GM12878 (cell line): ENCODE data around the gene NLRC5. TPM values are rescaled to one million over a fixed set of nuclear protein-coding genes. Genes with fewer than 3 reads are reported as not detected.

Experiments used
- ATAC-seq: fragments of 200-7000 bp; cut with Tn5 transposase; 3 replicates; pipeline ENCODE4 v1.9.1; 2020; ENCODE audit warnings: mild to moderate bottlenecking, moderate library complexity
- BruUV-seq: library from RNA; stranded (reverse); fragments of 400-500 nt; replicated peaks from 2 replicates; lab custom pipeline; 2021; lab: Mats Ljungman, UMichigan
- CTCF ChIA-PET: fragments of 300-600 bp; sonication (Branson Sonifier 250); formaldehyde crosslinking; extraction: SDS; loops from one replicate; lab custom pipeline; 2021; ENCODE audit warnings: inconsistent platforms; lab: Yijun Ruan, JAX
- POLR2A ChIA-PET: fragments of 350-600 bp; formaldehyde crosslinking; extraction: SDS; loops from one replicate; lab custom pipeline; 2021; ENCODE audit warnings: inconsistent platforms; lab: Charles Lee
- RAD21 ChIA-PET: fragments of 300-600 bp; sonication (Branson Sonifier 250); formaldehyde crosslinking; loops from one replicate; lab custom pipeline; 2023; ENCODE audit warnings: antibody characterized with exemption; ENCODE audit not compliant: unreplicated experiment; lab: Charles Lee
- SMC1A ChIA-PET: fragments of 300-600 bp; sonication (Branson Sonifier 250); formaldehyde crosslinking; loops from one replicate; lab custom pipeline; 2023; ENCODE audit not compliant: unreplicated experiment, uncharacterized antibody; lab: Charles Lee
- DNase-seq: peaks from one replicate; pipeline ENCODE4 v3.0.0-alpha.2; 2011; ENCODE audit warnings: low read depth, low spot score
- FAIRE-seq: peaks from 3 replicates; lab custom pipeline; 2011; peaks lifted over from hg19 to GRCh38; lab: Jason Lieb, UNC
- H2AFZ ChIP-seq: 2 replicates; pipeline ENCODE4 v1.6.0; 2011; ENCODE audit warnings: low read depth, low read length, control low read depth; ENCODE audit not compliant: control insufficient read depth
- H3K27ac ChIP-seq: 2 replicates; pipeline ENCODE4 v1.5.1; 2011; ENCODE audit warnings: control low read depth; ENCODE audit not compliant: control insufficient read depth, insufficient read depth
- H3K27me3 ChIP-seq, 2 experiments: replicated peaks in 1 of 2; 2 replicates each; pipeline versions ENCODE4 v1.6.0 to v1.6.1; 2011; ENCODE audit warnings: low read length in 1 of 2; ENCODE audit not compliant: control insufficient read depth in 2 of 2, insufficient read depth in 2 of 2
- H3K36me3 ChIP-seq, 2 experiments: 2 replicates each; pipeline ENCODE4 v1.5.1; 2011; ENCODE audit warnings: low read length in 1 of 2; ENCODE audit not compliant: control insufficient read depth in 2 of 2, insufficient read depth in 2 of 2
- H3K4me1 ChIP-seq: 2 replicates; pipeline ENCODE4 v1.6.1; 2011; ENCODE audit warnings: mild to moderate bottlenecking, low read length, moderate library complexity, mixed read lengths; ENCODE audit not compliant: control insufficient read depth, insufficient read depth
- H3K4me2 ChIP-seq: 2 replicates; pipeline ENCODE4 v1.6.0; 2011; ENCODE audit warnings: control low read depth; ENCODE audit not compliant: control insufficient read depth, insufficient read depth
- H3K4me3 ChIP-seq: fragments of 200-600 bp; sonication (generic); 2 replicates; pipeline ENCODE4 v1.5.1; 2016
- H3K79me2 ChIP-seq: 2 replicates; pipeline ENCODE4 v1.6.0; 2011; ENCODE audit warnings: low read length; ENCODE audit not compliant: control insufficient read depth, insufficient read depth
- H3K9ac ChIP-seq: 2 replicates; pipeline ENCODE4 v1.8.0; 2011; ENCODE audit warnings: low read length, control low read depth, mixed read lengths; ENCODE audit not compliant: control insufficient read depth, insufficient read depth
- H3K9me3 ChIP-seq: replicated peaks from 3 replicates; pipeline ENCODE4 v1.5.1; 2011; ENCODE audit warnings: mild to moderate bottlenecking, low read length; ENCODE audit not compliant: control insufficient read depth, insufficient read depth
- H4K20me1 ChIP-seq: 2 replicates; pipeline ENCODE4 v1.6.0; 2011; ENCODE audit not compliant: control insufficient read depth, insufficient read depth
- BACH1 ChIP-seq: fragments of 450-650 bp; IDR thresholded peaks from 2 replicates; pipeline ENCODE4 v1.6.1; 2017; ENCODE audit warnings: mild to moderate bottlenecking, borderline replicate concordance
- EP300 ChIP-seq, 2 experiments: fragments of 150-350 bp in 1 of 2; IDR thresholded peaks; 2 replicates each; pipeline ENCODE4 v1.6.1; 2011 to 2012; ENCODE audit warnings: low read depth in 2 of 2, low read length in 2 of 2, borderline replicate concordance in 1 of 2, improper control_type of control experiment in 1 of 2, inconsistent platforms in 1 of 2; ENCODE audit not compliant: control insufficient read depth in 1 of 2
- MYC ChIP-seq: IDR thresholded peaks from 2 replicates; pipeline ENCODE4 v1.6.1; 2011; ENCODE audit warnings: mild to moderate bottlenecking, low read length, moderate library complexity, inconsistent platforms; ENCODE audit not compliant: insufficient read depth, insufficient replicate concordance, insufficient read length, severe bottlenecking
- NFYB ChIP-seq: IDR thresholded peaks from 2 replicates; pipeline ENCODE4 v1.6.1; 2011; ENCODE audit warnings: low read depth, mild to moderate bottlenecking, low read length, improper control_type of control experiment, moderate library complexity; ENCODE audit not compliant: insufficient read depth
- POLR2AphosphoS5 ChIP-seq: IDR thresholded peaks from 2 replicates; pipeline ENCODE4 v1.6.1; 2011; ENCODE audit warnings: mild to moderate bottlenecking, low read length, inconsistent platforms
- RUNX3 ChIP-seq: IDR thresholded peaks from 2 replicates; pipeline ENCODE4 v1.6.1; 2012; ENCODE audit warnings: low read length, inconsistent platforms
- TCF12 ChIP-seq: IDR thresholded peaks from 2 replicates; pipeline ENCODE4 v1.6.1; 2011; ENCODE audit warnings: low read depth, mild to moderate bottlenecking, low read length
- ZNF217 ChIP-seq: fragments of 450-650 bp; IDR thresholded peaks from 2 replicates; pipeline ENCODE4 v1.6.1; 2017; ENCODE audit warnings: antibody characterized with exemption, mild to moderate bottlenecking
- WGBS: methylation state at CpG from one replicate; pipeline ENCODE4 v1.1.6; 2016; ENCODE audit warnings: low lambda C conversion rate; ENCODE audit not compliant: insufficient replicate concordance, insufficient coverage; ENCODE audit errors: missing lambda C conversion rate; 5-methylcytosine and 5-hydroxymethylcytosine counted together
- in situ Hi-C: fragments of 300-500 bp; cut with MboI; formaldehyde crosslinking; loops from 9 replicates; pipeline ENCODE4 v1.14.3; 2018; ENCODE audit warnings: mixed read lengths
- intact Hi-C: fragments of 100-400 bp; cut with micrococcal nuclease; formaldehyde crosslinking; loops from one replicate; pipeline ENCODE4 v1.14.2; 2022; ENCODE audit not compliant: unreplicated experiment
- polyA plus RNA-seq, 11 experiments: library from polyadenylated mRNA; depleted of rRNA in 4 of 11; unstranded in 6 of 11; stranded (reverse) in 5 of 11; fragments of >200 nt; fragmentation: Nextera tagmentation in 4 of 11; fragmentation: Illumina TruSeq in 1 of 11; extraction: Ambion mirVana in 4 of 11; extraction: Trizol in 1 of 11; gene quantifications; 1 replicate in 1 of 11; 2 replicates in 10 of 11; pipeline versions ENCODE4 v1.2.1 to v1.2.3, GENCODE V29; 2011 to 2016; ENCODE audit warnings: inconsistent platforms in 2 of 11, missing spikeins in 2 of 11, low read depth in 1 of 11
- total RNA-seq, 4 experiments: library from RNA; depleted of rRNA in 3 of 4; stranded (reverse); fragments of >200 nt in 3 of 4; fragmentation: Illumina TruSeq in 1 of 4; extraction: Trizol in 1 of 4; gene quantifications; 2 replicates each; pipeline versions ENCODE4 v1.2.1 to v1.2.3, GENCODE V29; 2013 to 2021
- TF ChIP-seq, protein P1 (sequence below): fragments of 450-650 bp; IDR thresholded peaks from 2 replicates; pipeline ENCODE4 v1.6.1; 2016; ENCODE audit warnings: mild to moderate bottlenecking

NLRC5 gene
- total and polyA plus RNA-seq, 10 of the 15 experiments (the other 5 are each of a cell fraction or from before 2014, with no cell fraction given), result 13.1 to 105 (median 57.3) TPM

DNA sequence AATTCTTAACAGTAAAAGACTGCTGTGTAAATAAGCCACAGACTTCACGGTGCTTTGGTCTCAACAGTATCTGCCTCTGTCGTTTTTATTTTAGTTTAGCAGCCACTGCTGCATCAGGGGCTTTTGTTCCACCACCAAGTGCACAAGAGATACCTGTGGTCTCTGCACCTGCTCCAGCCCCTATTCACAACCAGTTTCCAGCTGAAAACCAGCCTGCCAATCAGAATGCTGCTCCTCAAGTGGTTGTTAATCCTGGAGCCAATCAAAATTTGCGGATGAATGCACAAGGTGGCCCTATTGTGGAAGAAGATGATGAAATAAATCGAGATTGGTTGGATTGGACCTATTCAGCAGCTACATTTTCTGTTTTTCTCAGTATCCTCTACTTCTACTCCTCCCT is 49.6 kb upstream of the NLRC5 start:
- no TSS peak for BruUV-seq
- Histone ChIP-seq H3K4me2 (peak overlapping the region; percentile 25; the same call in 1 of the 2 replicates), H3K4me1 (peaks cover 67% of the 10 kb centered on the region), H3K9ac (no peak overlapping the region), H4K20me1 (no peaks in the 10 kb centered on the region; the same call in 1 of the 2 replicates), H3K27ac (0 out of 2 replicates have a peak overlapping the region, but pooled peaks have one; percentile 12), H3K27me3 (no peaks in the 10 kb centered on the region), H3K36me3 (peaks cover 13 to 51% of the 10 kb centered on the region in 2 experiments), H3K9me3 (no peaks in the 10 kb centered on the region), H3K4me3 (no peak overlapping the region), H3K79me2 (peaks cover 28% of the 10 kb centered on the region), H2AFZ (no peak overlapping the region)
- ChIA-PET RAD21 (interaction anchor here (0.7 to 3.3 kb wide), 6 partner anchors 9 to 71 kb away, joined by 3 to 20 read pairs (median 4); no protein-coding TSS in a partner anchor), POLR2A (interaction anchor here (2.4 to 21.1 kb wide), 3 partner anchors 10 to 24 kb away, joined by 15 to 306 read pairs (median 19); no protein-coding TSS in a partner anchor), CTCF (interaction anchor here (1.1 to 2.5 kb wide), 2 partner anchors 24 to 51 kb away, joined by 4 to 8 read pairs; no protein-coding TSS in a partner anchor), SMC1A (interaction anchor here (0.7 to 4.6 kb wide), 6 partner anchors 12 to 68 kb away, joined by 3 to 40 read pairs (median 5); no protein-coding TSS in a partner anchor)
- in situ Hi-C loops (no loop called here), intact Hi-C loops (loop anchor here (2.0 kb wide), 1 partner anchor 69 kb away; no protein-coding TSS in a partner anchor)
- DNase-seq (no peak), FAIRE-seq (no peak), ATAC-seq (0 out of 3 replicates have a peak, but pooled peaks have one; percentile 1)
- 25% methylated on average over 4 of the region's 4 CpGs for WGBS
- TF ChIP-seq TCF12 (0 out of 2 replicates have a peak, but pooled peaks have one; percentile 12), NFYB (peak; percentile 74; the same call in 1 of the 2 replicates), MYC (no peak), RUNX3 (peak; percentile 28; the same call in 1 of the 2 replicates), EP300 (IDR thresholded peaks at IDR 0.05; ENCODE audit: borderline replicate concordance in 1 of 2, control insufficient read depth in 1 of 2, low read depth in 2 of 2, low read length in 2 of 2) (peak in 1 of 2 experiments; percentile 51; a peak in 1 of 4 replicates), BACH1 (peak; percentile 52; the same call in 1 of the 2 replicates), POLR2AphosphoS5 (0 out of 2 replicates have a peak, but pooled peaks have one; percentile 4), ZNF217 (no peak)
- TF ChIP-seq, protein P1, sequence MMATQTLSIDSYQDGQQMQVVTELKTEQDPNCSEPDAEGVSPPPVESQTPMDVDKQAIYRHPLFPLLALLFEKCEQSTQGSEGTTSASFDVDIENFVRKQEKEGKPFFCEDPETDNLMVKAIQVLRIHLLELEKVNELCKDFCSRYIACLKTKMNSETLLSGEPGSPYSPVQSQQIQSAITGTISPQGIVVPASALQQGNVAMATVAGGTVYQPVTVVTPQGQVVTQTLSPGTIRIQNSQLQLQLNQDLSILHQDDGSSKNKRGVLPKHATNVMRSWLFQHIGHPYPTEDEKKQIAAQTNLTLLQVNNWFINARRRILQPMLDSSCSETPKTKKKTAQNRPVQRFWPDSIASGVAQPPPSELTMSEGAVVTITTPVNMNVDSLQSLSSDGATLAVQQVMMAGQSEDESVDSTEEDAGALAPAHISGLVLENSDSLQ, result peak; percentile 67; the same call in 1 of the 2 replicates
